HCEC 1CT (cell line): Measurements from ENCODE around the gene CARM1.
"Not testable (repeated sequence)": the region's sequence is repeated elsewhere in the genome, so short reads cannot be mapped to it uniquely, and the experiment has no call there.

Experiments
- DNase-seq: peaks from one replicate; pipeline ENCODE4 v3.0.0-alpha.2; 2017

Gene CARM1

GRCh38 chr19:10876459-10877240 is 5.3 kb downstream of the CARM1 start:
- DNase-seq, result no peak

GRCh38 chr19:10877608-10878007 is 6.3 kb downstream of the CARM1 start:
- not testable (repeated sequence) for DNase-seq

- DNase-seq, result no peak
Measured at GRCh38 chr19:10878253-10878652, 6.9 kb downstream of the CARM1 start.

- DNase-seq, result no peak
Measured at GRCh38 chr19:10881403-10882107, 10.2 kb downstream of the CARM1 start.

- no peak for DNase-seq
Measured at GRCh38 chr19:10882108-10882457, 10.7 kb downstream of the CARM1 start.

GRCh38 chr19:10884274-10884673 is 12.9 kb downstream of the CARM1 start:
- peak; percentile 85 for DNase-seq

GRCh38 chr19:10885201-10886169 is 14.1 kb downstream of the CARM1 start:
- DNase-seq, result no peak

GRCh38 chr19:10887616-10888367 is 16.4 kb downstream of the CARM1 start:
- DNase-seq, result no peak

- no peak for DNase-seq
Measured at GRCh38 chr19:10888421-10888866, 17.1 kb downstream of the CARM1 start.

- DNase-seq, result no peak
Measured at GRCh38 chr19:10889880-10890279, 18.5 kb downstream of the CARM1 start.

GRCh38 chr19:10891405-10892086 is 20.2 kb downstream of the CARM1 start:
- DNase-seq, result no peak

GRCh38 chr19:10892256-10892655 is 20.9 kb downstream of the CARM1 start:
- no peak for DNase-seq

- no peak for DNase-seq
Measured at GRCh38 chr19:10894911-10895213, 23.5 kb downstream of the CARM1 start.

- no peak for DNase-seq
Measured at GRCh38 chr19:10895363-10895762, 24.0 kb downstream of the CARM1 start.

GRCh38 chr19:10895920-10896319 is 24.6 kb downstream of the CARM1 start:
- no peak for DNase-seq

- DNase-seq, result no peak
Measured at GRCh38 chr19:10896851-10897526, 25.6 kb downstream of the CARM1 start.

GRCh38 chr19:10898633-10899032 is 27.3 kb downstream of the CARM1 start:
- no peak for DNase-seq

- no peak for DNase-seq
Measured at GRCh38 chr19:10899151-10899653, 27.8 kb downstream of the CARM1 start.

GRCh38 chr19:10907925-10908324 is 36.6 kb downstream of the CARM1 start:
- no peak for DNase-seq

- DNase-seq, result no peak
Measured at GRCh38 chr19:10908380-10908960, 37.1 kb downstream of the CARM1 start.
